BJ (cell line): ENCODE data around the gene TBC1D8. TPM values are rescaled to one million over a fixed set of nuclear protein-coding genes. Genes with fewer than 3 reads are reported as not detected.

Experiments
- CTCF ChIA-PET: fragments of 350-600 bp; formaldehyde crosslinking; extraction: SDS; loops from one replicate; lab custom pipeline; 2021; ENCODE audit warnings: antibody characterized with exemption, inconsistent platforms; lab: Yijun Ruan, JAX
- POLR2A ChIA-PET: fragments of 300-600 bp; sonication (Branson Sonifier 250); formaldehyde crosslinking; extraction: SDS; loops from one replicate; lab custom pipeline; 2021; ENCODE audit warnings: antibody characterized with exemption; lab: Charles Lee
- DNase-seq: peaks from one replicate; pipeline ENCODE4 v3.0.0-alpha.2; 2011; ENCODE audit warnings: low read depth
- H3K27me3 ChIP-seq: 2 replicates; pipeline ENCODE4 v1.6.0; 2011; ENCODE audit warnings: low read length; ENCODE audit not compliant: control insufficient read depth, insufficient read depth
- H3K36me3 ChIP-seq: 2 replicates; pipeline ENCODE4 v1.5.1; 2011; ENCODE audit warnings: low read length; ENCODE audit not compliant: control insufficient read depth, insufficient read depth
- H3K4me3 ChIP-seq: 2 replicates; pipeline ENCODE4 v1.5.1; 2011; ENCODE audit warnings: low read depth, mild to moderate bottlenecking, control low read depth, low read length
- CTCF ChIP-seq: IDR thresholded peaks from 2 replicates; pipeline ENCODE4 v1.5.1; 2011; ENCODE audit warnings: low read depth, mild to moderate bottlenecking, control low read depth, inconsistent platforms, low read length, moderate library complexity; ENCODE audit not compliant: insufficient read depth
- polyA plus RNA-seq: library from polyadenylated mRNA; depleted of rRNA; stranded (reverse); fragments of >200 nt; gene quantifications from 2 replicates; pipeline ENCODE4 v1.2.3, GENCODE V29; 2011

Gene TBC1D8
- polyA plus RNA-seq, 1 experiment, result 8.8 TPM

DNA sequence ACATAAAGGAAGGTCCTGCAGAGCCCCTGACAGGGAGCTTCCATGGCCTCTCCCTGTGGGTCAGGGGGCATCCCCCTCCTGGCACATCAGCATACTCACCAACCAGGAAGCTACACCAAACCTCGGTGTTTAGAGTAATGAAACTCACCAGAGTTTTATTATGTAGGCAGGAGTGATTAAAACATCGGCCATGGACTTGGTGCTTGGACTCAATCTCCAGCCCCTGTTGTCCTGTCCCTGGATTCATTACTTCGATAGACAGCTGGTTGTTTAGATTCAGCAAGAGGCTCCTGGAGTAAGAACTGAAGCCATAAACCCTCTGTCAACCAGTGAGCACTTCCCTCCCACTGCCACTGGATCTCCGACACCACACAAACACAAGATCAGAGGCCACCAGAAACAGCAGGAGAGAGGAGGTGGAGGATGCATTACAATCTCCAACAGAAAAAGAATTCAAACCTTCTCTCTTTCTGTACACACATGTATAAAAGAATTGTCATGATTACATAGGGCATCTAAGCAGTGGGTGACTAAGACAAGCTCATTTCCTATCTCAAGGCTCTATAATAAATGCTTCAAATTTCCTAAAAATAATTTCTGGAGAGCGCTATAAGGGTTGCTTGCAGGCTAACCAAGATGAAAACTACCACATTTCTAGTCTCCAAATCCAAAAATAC is 27.2 kb downstream of the TBC1D8 start:
- DNase-seq, result no peak
- H3K36me3 ChIP-seq, result no peaks in the 10 kb centered on the region
- H3K27me3 ChIP-seq, result no peaks in the 10 kb centered on the region
- no peak overlapping the region for H3K4me3 ChIP-seq
- TF ChIP-seq CTCF, result no peak
- POLR2A ChIA-PET, result no interaction called here
- CTCF ChIA-PET, result interaction anchor here (0.8 to 1.5 kb wide), 4 partner anchors 10 to 81 kb away, joined by 3 to 4 read pairs (median 3); no protein-coding TSS in a partner anchor

- H3K4me3 ChIP-seq, result no peak overlapping the region
- no peak for DNase-seq
- no peaks in the 10 kb centered on the region for H3K36me3 ChIP-seq
- CTCF ChIA-PET, result interaction anchor here (0.8 to 2.2 kb wide), 4 partner anchors 11 to 84 kb away, joined by 3 to 7 read pairs (median 4); no protein-coding TSS in a partner anchor
- H3K27me3 ChIP-seq, result no peaks in the 10 kb centered on the region
- POLR2A ChIA-PET, result no interaction called here
- TF ChIP-seq CTCF, result no peak
These were observed 30.0 kb downstream of the TBC1D8 start for GRCh38 chr2:101121174-101121573.

- no peak for TF ChIP-seq CTCF
- H3K36me3 ChIP-seq, result no peaks in the 10 kb centered on the region
- no peak overlapping the region for H3K4me3 ChIP-seq
- peak; percentile 41 for DNase-seq
- POLR2A ChIA-PET, result no interaction called here
- H3K27me3 ChIP-seq, result no peaks in the 10 kb centered on the region
- CTCF ChIA-PET, result interaction anchor here (0.8 to 2.2 kb wide), 4 partner anchors 10 to 85 kb away, joined by 3 to 7 read pairs (median 4); no protein-coding TSS in a partner anchor
These were observed 30.8 kb downstream of the TBC1D8 start for GRCh38 chr2:101120124-101120996.

- no peaks in the 10 kb centered on the region for H3K36me3 ChIP-seq
- ChIA-PET POLR2A (no interaction called here), CTCF (interaction anchor here (1.5 to 2.2 kb wide), 2 partner anchors 9 to 82 kb away, joined by 5 to 7 read pairs; no protein-coding TSS in a partner anchor)
- H3K27me3 ChIP-seq, result no peaks in the 10 kb centered on the region
- no peak for DNase-seq
- TF ChIP-seq CTCF, result no peak
- no peak overlapping the region for H3K4me3 ChIP-seq
These were observed 31.8 kb downstream of the TBC1D8 start for GRCh38 chr2:101119431-101119830.
